Osteoblast (primary cell): ENCODE data around the gene LSM2. TPM values are rescaled to one million over a fixed set of nuclear protein-coding genes. Genes with fewer than 3 reads are reported as not detected.
A peak's percentile ranks its signal among the peaks of the same experiment; 100 is the strongest.

Source experiments
- DNase-seq: peaks from one replicate; pipeline ENCODE4 v3.0.0; 2011; ENCODE audit warnings: low spot score, mixed read lengths; ENCODE audit not compliant: insufficient read length; ENCODE audit errors: missing footprints
- H2AFZ ChIP-seq: 2 replicates; pipeline ENCODE4 v1.6.0; 2011; ENCODE audit warnings: mild to moderate bottlenecking, low read length
- H3K27ac ChIP-seq: 2 replicates; pipeline ENCODE4 v1.5.1; 2011; ENCODE audit warnings: mild to moderate bottlenecking, low read depth, low read length, moderate library complexity
- H3K27me3 ChIP-seq: 2 replicates; pipeline ENCODE4 v1.6.0; 2012; ENCODE audit warnings: mild to moderate bottlenecking, control low read depth, inconsistent platforms, low read length, moderate library complexity; ENCODE audit not compliant: insufficient read depth
- H3K36me3 ChIP-seq: 2 replicates; pipeline ENCODE4 v1.5.1; 2011; ENCODE audit warnings: mild to moderate bottlenecking, low read length, control low read depth, moderate library complexity; ENCODE audit not compliant: insufficient read depth
- H3K4me1 ChIP-seq: 2 replicates; pipeline ENCODE4 v1.5.1; 2011; ENCODE audit warnings: mild to moderate bottlenecking, low read length, control low read depth, moderate library complexity; ENCODE audit not compliant: insufficient read depth
- H3K4me2 ChIP-seq: 2 replicates; pipeline ENCODE4 v1.6.0; 2011; ENCODE audit warnings: mild to moderate bottlenecking, low read length; ENCODE audit not compliant: insufficient read depth
- H3K4me3 ChIP-seq: fragments of 200-600 bp; sonication (generic); 3 replicates; pipeline ENCODE4 v1.5.1; 2012; ENCODE audit warnings: mild to moderate bottlenecking, low read length, inconsistent platforms; ENCODE audit not compliant: insufficient read depth
- H3K79me2 ChIP-seq: 2 replicates; pipeline ENCODE4 v1.6.0; 2012; ENCODE audit warnings: mild to moderate bottlenecking, low read length, control low read depth, inconsistent platforms; ENCODE audit not compliant: insufficient read depth
- H3K9me3 ChIP-seq: 2 replicates; pipeline ENCODE4 v1.5.1; 2011; ENCODE audit warnings: low read depth, low read length, control low read depth
- H4K20me1 ChIP-seq: 2 replicates; pipeline ENCODE4 v1.6.0; 2012; ENCODE audit warnings: mild to moderate bottlenecking, low read length, control low read depth; ENCODE audit not compliant: insufficient read depth
- total RNA-seq: library from RNA; depleted of rRNA; stranded (reverse); fragments of >200 nt; gene quantifications from 2 replicates; pipeline ENCODE4 v1.2.3, GENCODE V29; 2012
- TF ChIP-seq, protein P1 (sequence below): IDR thresholded peaks from 2 replicates; pipeline ENCODE4 v1.5.1; 2011; ENCODE audit warnings: mild to moderate bottlenecking, low read depth, low read length, moderate library complexity; ENCODE audit errors: extremely low read depth

The LSM2 gene
- total RNA-seq, 1 donor: 22.4 TPM

DNA sequence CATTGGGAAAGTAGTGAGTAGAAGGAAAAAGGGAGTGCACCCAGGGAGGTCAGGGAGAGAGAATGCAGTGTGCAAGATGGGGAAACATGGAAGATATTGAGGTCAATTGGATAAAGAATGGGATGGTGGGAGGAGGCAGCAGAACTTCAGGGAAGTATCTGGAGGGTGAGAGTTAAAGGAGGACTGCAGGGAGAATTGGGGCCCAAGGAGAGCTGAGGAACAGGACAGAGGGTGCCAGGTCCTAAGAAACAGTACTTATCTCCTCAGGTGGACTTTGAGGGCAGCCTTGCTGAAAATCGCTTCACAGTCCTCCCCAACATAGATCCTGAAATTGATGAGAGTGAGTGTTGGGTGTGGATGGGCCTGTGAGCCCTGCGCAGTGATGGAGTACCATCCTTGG is 48.5 kb downstream of the LSM2 start:
- peaks cover 25% of the 10 kb centered on the region for H3K36me3 ChIP-seq
- H4K20me1 ChIP-seq: no peaks in the 10 kb centered on the region
- H3K4me2 ChIP-seq: no peak overlapping the region
- no peak overlapping the region for H3K4me3 ChIP-seq
- H3K27me3 ChIP-seq: no peaks in the 10 kb centered on the region
- TF ChIP-seq, protein P1, sequence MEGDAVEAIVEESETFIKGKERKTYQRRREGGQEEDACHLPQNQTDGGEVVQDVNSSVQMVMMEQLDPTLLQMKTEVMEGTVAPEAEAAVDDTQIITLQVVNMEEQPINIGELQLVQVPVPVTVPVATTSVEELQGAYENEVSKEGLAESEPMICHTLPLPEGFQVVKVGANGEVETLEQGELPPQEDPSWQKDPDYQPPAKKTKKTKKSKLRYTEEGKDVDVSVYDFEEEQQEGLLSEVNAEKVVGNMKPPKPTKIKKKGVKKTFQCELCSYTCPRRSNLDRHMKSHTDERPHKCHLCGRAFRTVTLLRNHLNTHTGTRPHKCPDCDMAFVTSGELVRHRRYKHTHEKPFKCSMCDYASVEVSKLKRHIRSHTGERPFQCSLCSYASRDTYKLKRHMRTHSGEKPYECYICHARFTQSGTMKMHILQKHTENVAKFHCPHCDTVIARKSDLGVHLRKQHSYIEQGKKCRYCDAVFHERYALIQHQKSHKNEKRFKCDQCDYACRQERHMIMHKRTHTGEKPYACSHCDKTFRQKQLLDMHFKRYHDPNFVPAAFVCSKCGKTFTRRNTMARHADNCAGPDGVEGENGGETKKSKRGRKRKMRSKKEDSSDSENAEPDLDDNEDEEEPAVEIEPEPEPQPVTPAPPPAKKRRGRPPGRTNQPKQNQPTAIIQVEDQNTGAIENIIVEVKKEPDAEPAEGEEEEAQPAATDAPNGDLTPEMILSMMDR: no peak
- no peaks in the 10 kb centered on the region for H3K79me2 ChIP-seq
- H3K27ac ChIP-seq: no peak overlapping the region
- H3K4me1 ChIP-seq: peaks cover 1% of the 10 kb centered on the region
- no peaks in the 10 kb centered on the region for H3K9me3 ChIP-seq
- no peak for DNase-seq
- H2AFZ ChIP-seq: no peak overlapping the region

DNA sequence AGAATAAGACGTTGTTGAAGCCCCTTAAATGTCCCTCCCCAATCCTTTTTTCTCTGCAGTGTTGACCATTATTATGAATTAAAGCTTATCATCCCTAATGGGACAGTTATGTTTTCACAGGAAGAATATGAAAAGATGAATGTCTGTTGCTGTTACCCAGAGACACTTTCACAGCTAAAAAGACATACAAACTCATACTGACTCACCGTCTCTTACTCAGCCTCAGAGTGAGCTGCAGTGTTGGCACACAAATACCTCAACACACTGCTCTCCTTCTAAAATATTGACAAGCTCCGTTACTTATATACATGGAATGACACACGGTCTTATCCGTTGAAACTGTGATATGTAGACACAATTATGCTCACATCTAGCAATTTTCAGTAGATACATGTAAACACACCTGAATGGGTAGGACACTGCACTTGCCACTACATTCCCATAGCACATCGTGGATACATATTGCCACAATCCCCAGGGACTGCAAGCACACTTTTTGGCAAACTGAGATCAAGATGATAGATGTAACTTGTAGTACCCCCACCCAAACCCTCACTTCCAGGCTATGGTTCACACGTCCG is 53.9 kb downstream of the LSM2 start:
- DNase-seq: peak; percentile 86
- Histone ChIP-seq H3K27ac (peak overlapping the region; percentile 71), H3K79me2 (no peaks in the 10 kb centered on the region), H2AFZ (no peak overlapping the region), H4K20me1 (no peaks in the 10 kb centered on the region), H3K9me3 (no peaks in the 10 kb centered on the region), H3K36me3 (peaks cover 7% of the 10 kb centered on the region), H3K27me3 (no peaks in the 10 kb centered on the region), H3K4me3 (peak overlapping the region; percentile 20), H3K4me2 (peak overlapping the region; percentile 74), H3K4me1 (peaks cover 12% of the 10 kb centered on the region)
- TF ChIP-seq, protein P1: no peak

DNA sequence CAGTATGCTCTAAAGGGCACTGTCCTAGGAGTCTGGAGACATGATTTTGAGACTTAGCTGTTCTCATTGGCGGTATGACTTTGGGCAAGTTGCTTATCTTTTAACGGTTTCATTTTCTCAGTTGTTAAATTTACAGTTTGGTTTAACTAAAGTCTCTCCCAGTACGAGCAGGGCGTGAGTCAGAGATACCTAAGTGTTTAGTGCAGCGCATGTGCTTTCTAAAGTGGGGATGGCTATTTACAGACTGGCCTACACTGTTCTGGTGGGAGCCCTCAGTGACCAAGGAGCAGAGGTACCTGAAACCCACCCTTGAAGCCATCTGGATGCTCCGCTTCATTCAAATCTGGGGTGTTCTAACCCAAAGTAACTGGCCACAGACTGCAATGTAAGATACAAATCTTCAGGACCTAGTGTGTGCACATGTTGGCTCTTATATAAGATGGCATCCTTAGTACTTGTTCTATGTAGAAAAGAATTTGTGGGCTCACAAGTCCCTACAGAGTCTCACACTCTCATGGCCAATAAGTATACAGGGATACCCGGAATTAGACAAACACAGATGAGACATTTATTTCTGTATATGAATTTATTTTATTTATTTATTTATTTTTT is 56.2 kb downstream of the LSM2 start:
- H3K36me3 ChIP-seq: peaks cover 12% of the 10 kb centered on the region
- TF ChIP-seq, protein P1: no peak
- no peak overlapping the region for H3K27ac ChIP-seq
- DNase-seq: peak; percentile 66
- H3K79me2 ChIP-seq: no peaks in the 10 kb centered on the region
- H3K4me2 ChIP-seq: no peak overlapping the region
- peaks cover 17% of the 10 kb centered on the region for H3K4me1 ChIP-seq
- no peak overlapping the region for H3K4me3 ChIP-seq
- H2AFZ ChIP-seq: peak overlapping the region; percentile 35
- no peaks in the 10 kb centered on the region for H3K9me3 ChIP-seq
- no peaks in the 10 kb centered on the region for H4K20me1 ChIP-seq
- no peaks in the 10 kb centered on the region for H3K27me3 ChIP-seq

DNA sequence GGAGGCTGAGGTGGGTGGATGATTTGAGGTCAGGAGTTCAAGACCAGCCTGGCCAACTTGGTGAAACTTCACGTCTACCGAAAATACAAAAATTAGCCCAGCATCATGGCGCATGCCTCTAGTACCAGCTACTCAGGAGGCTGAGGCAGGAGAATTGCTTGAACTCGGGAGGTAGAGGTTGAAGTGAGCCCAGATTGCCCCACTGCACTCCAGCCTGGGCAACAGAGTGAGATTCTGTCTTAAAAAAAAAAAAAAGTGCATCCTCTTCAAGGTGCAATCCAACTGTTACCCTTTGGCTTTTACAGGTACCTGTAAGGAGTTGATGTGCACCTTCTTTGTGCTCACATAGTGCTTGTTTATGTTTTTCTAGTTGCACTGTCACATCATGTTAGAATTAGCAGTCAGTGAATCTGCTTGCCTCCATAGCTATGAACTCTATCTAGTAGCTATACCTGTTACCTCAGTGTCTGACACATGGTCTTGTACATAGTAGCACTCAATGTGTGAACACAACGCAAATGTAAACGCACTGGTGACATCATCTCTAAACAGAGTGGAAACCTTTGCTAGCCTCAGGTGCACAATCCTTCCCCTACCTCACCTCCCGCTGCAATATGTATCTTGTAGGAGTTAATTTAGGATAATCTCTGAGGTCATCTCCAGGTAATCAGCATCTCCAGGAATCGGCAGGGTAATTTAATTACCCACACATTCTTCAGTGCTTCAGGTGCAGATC is 57.3 kb downstream of the LSM2 start:
- Histone ChIP-seq H3K79me2 (no peaks in the 10 kb centered on the region), H3K36me3 (peaks cover 12% of the 10 kb centered on the region), H3K4me3 (no peak overlapping the region), H3K27ac (no peak overlapping the region), H4K20me1 (no peaks in the 10 kb centered on the region), H3K4me1 (peaks cover 17% of the 10 kb centered on the region), H2AFZ (no peak overlapping the region), H3K9me3 (no peaks in the 10 kb centered on the region), H3K4me2 (no peak overlapping the region), H3K27me3 (no peaks in the 10 kb centered on the region)
- DNase-seq: no peak
- TF ChIP-seq, protein P1: no peak
